Ascending aorta (tissue), 2 donors: ENCODE data around the gene IL27RA. TPM values are rescaled to one million over a fixed set of nuclear protein-coding genes. Genes with fewer than 3 reads are reported as not detected.

Experiments used
- DNase-seq, 2 donors: peaks; one replicate each; pipeline ENCODE4 v3.0.0-alpha.2; 2019; ENCODE audit warnings: low spot score in 2 of 2
- H3K27ac ChIP-seq, 2 donors: fragments of 200-600 bp; sonication (generic); one replicate each; pipeline ENCODE4 v1.5.1; 2016 to 2017; ENCODE audit warnings: mild to moderate bottlenecking in 1 of 2
- H3K27me3 ChIP-seq: fragments of 200-600 bp; sonication (generic); one replicate; pipeline ENCODE4 v1.5.1; 2017
- H3K36me3 ChIP-seq, 2 donors: fragments of 200-600 bp; sonication (generic); one replicate each; pipeline ENCODE4 v1.5.1; 2016
- H3K4me1 ChIP-seq, 2 donors: fragments of 200-600 bp; sonication (generic); one replicate each; pipeline ENCODE4 v1.5.1; 2016 to 2017; ENCODE audit warnings: mild to moderate bottlenecking in 1 of 2
- H3K4me3 ChIP-seq, 2 donors: fragments of 200-600 bp; sonication (generic); one replicate each; pipeline ENCODE4 v1.5.1; 2016 to 2017; ENCODE audit warnings: mild to moderate bottlenecking in 1 of 2
- H3K9me3 ChIP-seq, 2 donors: fragments of 200-600 bp; sonication (generic); one replicate each; pipeline ENCODE4 v1.5.1; 2016
- intact Hi-C: fragments of 100-400 bp; cut with DNase I; formaldehyde crosslinking; loops from one replicate; pipeline ENCODE4 v1.15.1; 2023
- total RNA-seq: library from RNA; depleted of rRNA; stranded (reverse); fragments of >200 nt; gene quantifications from one replicate; pipeline ENCODE4 v1.1.0, GENCODE V29; 2016
- TF ChIP-seq, protein P1 (sequence below), 3 experiments: fragments of 200-600 bp in 2 of 3; fragments of 450-650 bp in 1 of 3; sonication (generic) in 2 of 3; IDR thresholded peaks; one replicate each; pipeline ENCODE4 v1.5.1; 2016 to 2019; ENCODE audit warnings: antibody characterized with exemption in 3 of 3, mild to moderate bottlenecking in 1 of 3, moderate library complexity in 1 of 3

The IL27RA gene
- total RNA-seq, 1 donor from 2014 or later, result 4.2 TPM

DNA sequence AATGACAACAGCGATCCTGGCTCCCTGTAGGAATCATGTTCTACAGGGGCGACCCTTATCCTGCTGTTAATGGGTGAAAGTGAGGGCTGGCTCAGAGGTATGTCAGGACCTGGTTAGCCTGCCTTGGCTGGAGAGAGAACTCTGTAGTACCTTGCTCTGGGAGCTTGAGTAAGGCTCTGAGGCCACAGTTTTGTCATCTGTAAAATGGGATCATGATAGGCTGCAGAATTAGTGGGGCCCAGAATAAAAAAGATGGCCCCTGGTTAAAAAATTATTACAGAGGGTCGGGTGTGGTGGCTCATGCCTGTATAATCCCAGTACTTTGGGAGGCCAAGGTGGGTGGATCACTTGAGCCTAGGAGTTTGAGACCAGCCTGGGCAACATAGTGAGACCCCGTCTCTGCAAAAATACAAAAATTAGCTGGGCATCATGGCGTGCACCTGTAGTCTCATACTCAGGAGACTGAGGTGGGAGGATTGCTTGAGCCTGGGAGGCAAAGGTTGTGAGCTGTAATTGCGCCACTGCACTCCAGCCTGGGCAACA, 69.5 kb downstream of the IL27RA start:
- TF ChIP-seq, protein P1, sequence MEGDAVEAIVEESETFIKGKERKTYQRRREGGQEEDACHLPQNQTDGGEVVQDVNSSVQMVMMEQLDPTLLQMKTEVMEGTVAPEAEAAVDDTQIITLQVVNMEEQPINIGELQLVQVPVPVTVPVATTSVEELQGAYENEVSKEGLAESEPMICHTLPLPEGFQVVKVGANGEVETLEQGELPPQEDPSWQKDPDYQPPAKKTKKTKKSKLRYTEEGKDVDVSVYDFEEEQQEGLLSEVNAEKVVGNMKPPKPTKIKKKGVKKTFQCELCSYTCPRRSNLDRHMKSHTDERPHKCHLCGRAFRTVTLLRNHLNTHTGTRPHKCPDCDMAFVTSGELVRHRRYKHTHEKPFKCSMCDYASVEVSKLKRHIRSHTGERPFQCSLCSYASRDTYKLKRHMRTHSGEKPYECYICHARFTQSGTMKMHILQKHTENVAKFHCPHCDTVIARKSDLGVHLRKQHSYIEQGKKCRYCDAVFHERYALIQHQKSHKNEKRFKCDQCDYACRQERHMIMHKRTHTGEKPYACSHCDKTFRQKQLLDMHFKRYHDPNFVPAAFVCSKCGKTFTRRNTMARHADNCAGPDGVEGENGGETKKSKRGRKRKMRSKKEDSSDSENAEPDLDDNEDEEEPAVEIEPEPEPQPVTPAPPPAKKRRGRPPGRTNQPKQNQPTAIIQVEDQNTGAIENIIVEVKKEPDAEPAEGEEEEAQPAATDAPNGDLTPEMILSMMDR (IDR thresholded peaks at IDR 0.05), result no peak
- H3K27me3 ChIP-seq, result no peaks in the 10 kb centered on the region
- H3K4me1 ChIP-seq, result no peaks in the 10 kb centered on the region
- DNase-seq, result no peak
- no peaks in the 10 kb centered on the region for H3K9me3 ChIP-seq
- H3K27ac ChIP-seq, result no peak overlapping the region
- intact Hi-C loops, result no loop called here
- no peak overlapping the region for H3K4me3 ChIP-seq
- H3K36me3 ChIP-seq, result peaks cover 91 to 95% of the 10 kb centered on the region in 2 donors

DNA sequence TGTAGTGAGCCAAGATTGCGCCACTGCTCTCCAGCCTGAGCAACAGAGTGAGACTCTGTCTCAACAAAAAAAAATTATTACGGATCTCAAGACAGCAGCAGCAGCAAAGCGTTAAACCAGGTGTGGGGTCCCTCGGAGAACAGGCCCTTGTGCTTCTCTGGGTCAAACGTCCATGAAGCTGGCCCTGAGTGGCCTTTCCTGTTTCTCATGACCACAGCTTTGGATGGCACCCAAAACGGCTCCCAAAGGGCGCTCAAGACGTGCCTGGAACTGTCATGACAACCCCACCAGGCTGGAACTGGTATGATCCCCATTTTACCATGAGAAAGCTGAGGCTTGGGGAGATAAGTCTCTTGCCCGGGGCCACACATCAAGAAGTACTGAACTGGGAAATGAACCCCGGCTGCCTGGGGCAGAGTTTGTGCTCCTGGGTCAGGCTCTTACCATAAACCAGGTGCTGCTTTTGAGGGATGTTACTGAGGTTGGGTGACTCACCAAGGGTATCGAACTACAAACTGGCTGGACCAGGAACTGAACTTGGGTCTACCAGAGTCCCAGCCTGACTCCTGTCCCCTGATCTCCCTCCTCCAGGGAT, 70.6 kb downstream of the IL27RA start:
- H3K4me3 ChIP-seq, result no peak overlapping the region
- peak overlapping the region in 1 of 2 donors; percentile 30 for H3K27ac ChIP-seq
- TF ChIP-seq, protein P1 (IDR thresholded peaks at IDR 0.05), result no peak
- H3K27me3 ChIP-seq, result no peaks in the 10 kb centered on the region
- DNase-seq, result no peak
- H3K36me3 ChIP-seq, result peaks cover 91 to 92% of the 10 kb centered on the region in 2 donors
- peaks cover 0 to 4% of the 10 kb centered on the region in 2 donors for H3K4me1 ChIP-seq
- no peaks in the 10 kb centered on the region for H3K9me3 ChIP-seq
- intact Hi-C loops, result no loop called here

DNA sequence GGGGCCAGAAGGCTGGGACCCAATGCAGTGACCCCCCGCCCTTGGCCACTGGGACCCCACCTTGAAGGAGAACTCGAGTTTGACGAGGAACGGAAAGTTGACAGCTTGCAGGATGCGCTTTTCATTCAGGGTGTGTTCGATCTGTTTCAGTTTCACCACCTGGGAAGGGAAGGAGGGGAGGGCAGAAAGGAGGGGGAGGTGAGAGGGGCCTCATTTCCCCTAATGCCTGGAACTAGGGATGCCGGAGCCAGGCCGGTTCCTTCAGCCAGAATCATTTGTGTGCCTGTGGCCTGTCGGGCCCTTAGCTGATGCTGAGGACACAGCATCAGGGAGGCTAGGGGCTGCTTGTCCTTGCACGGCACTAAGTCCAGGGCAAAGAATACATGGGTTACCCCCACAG, 71.2 kb downstream of the IL27RA start:
- no peak for DNase-seq
- Histone ChIP-seq H3K4me1 (peaks cover 0 to 9% of the 10 kb centered on the region in 2 donors), H3K36me3 (peaks cover 85 to 86% of the 10 kb centered on the region in 2 donors), H3K27ac (peak overlapping the region in 1 of 2 donors; percentile 30), H3K9me3 (no peaks in the 10 kb centered on the region), H3K27me3 (no peaks in the 10 kb centered on the region), H3K4me3 (no peak overlapping the region)
- intact Hi-C loops, result no loop called here
- TF ChIP-seq, protein P1 (IDR thresholded peaks at IDR 0.05), result no peak

Other genes with a start within 250 kb of the IL27RA start
- 23.2 TPM for gene ZSWIM4, start 236.3 kb upstream of the IL27RA start, total RNA-seq
- not detected for gene NANOS3, start 154.6 kb upstream of the IL27RA start, total RNA-seq
- not detected for gene BRME1, start 125.6 kb upstream of the IL27RA start, total RNA-seq
- 128 TPM for gene CC2D1A, start 125.6 kb upstream of the IL27RA start, total RNA-seq
- 12.9 TPM for gene PODNL1, start 93.3 kb upstream of the IL27RA start, total RNA-seq
- gene DCAF15, start 79.3 kb upstream of the IL27RA start, total RNA-seq, result 35.0 TPM
- gene RFX1, start 25.4 kb upstream of the IL27RA start, total RNA-seq, result 3.3 TPM
- gene RLN3, start 3.6 kb upstream of the IL27RA start, total RNA-seq, result not detected
- gene PALM3, start 30.3 kb downstream of the IL27RA start, total RNA-seq, result 1.7 TPM
- 6.0 TPM for gene MISP3, start 41.0 kb downstream of the IL27RA start, total RNA-seq
- gene C19orf67, start 54.0 kb downstream of the IL27RA start, total RNA-seq, result not detected
- 9.4 TPM for gene SAMD1, start 59.0 kb downstream of the IL27RA start, total RNA-seq
- 92.6 TPM for gene PRKACA, start 86.0 kb downstream of the IL27RA start, total RNA-seq
- 7.8 TPM for gene ASF1B, start 104.8 kb downstream of the IL27RA start, total RNA-seq
- 26.0 TPM for gene ADGRL1, start 174.4 kb downstream of the IL27RA start, total RNA-seq